NK-92 (cell line): ENCODE results near the gene MARCHF10.

Experiments used
- DNase-seq: peaks from one replicate; lab custom pipeline; 2025; ENCODE audit not compliant: unreplicated experiment; lab: John Stamatoyannopoulos, UW

MARCHF10 gene

GRCh38 chr17:62755141-62755851 lies 52.8 kb downstream of the MARCHF10 start:
- DNase-seq = no peak

GRCh38 chr17:62754631-62755030 lies 53.5 kb downstream of the MARCHF10 start:
- DNase-seq = no peak

- DNase-seq = no peak
Measured at GRCh38 chr17:62753562-62753961, 54.6 kb downstream of the MARCHF10 start.

- no peak for DNase-seq
Measured at GRCh38 chr17:62751060-62751691, 56.9 kb downstream of the MARCHF10 start.

DNA sequence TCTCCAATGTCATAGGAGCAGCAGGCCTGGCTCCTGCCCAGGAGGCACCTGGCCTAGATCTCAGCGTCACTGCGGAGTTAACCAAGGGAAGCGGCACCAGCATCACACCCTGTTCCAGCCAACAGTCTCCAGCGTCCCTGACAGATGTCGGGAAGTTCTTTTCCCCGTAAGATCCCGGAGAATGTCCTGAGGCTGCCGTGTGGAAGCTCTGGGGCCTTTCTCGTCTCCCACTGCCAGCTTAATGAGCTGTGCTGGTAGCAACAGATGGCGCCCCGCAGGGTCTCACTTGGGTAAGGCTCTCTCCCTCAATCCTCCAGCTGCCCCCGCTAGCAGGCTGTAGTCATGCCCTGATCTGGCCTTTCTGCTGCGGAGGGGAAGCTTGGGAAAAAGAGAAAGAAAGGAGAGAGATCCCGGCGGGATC lies 57.5 kb downstream of the MARCHF10 start:
- no peak for DNase-seq

DNA sequence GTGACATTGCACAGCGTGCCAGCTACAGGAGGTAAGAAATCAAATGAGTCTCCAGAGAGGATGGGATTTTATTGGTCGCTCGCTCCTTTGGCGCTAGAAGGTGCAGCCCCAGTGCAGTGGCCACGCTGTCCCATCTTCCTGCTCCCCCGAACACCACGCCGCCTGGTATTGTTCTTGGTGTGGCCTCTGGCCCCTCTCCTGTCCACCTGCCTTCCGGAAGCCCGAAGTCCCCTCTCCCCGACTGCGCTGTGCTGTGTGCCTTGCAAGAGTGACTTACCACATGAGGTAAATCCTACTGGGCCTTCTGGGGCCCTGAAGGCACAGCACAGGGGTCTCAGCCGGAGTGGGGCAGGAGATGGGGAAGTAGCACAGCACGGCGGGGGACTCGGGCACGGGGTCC lies 58.2 kb downstream of the MARCHF10 start:
- DNase-seq = no peak

DNA sequence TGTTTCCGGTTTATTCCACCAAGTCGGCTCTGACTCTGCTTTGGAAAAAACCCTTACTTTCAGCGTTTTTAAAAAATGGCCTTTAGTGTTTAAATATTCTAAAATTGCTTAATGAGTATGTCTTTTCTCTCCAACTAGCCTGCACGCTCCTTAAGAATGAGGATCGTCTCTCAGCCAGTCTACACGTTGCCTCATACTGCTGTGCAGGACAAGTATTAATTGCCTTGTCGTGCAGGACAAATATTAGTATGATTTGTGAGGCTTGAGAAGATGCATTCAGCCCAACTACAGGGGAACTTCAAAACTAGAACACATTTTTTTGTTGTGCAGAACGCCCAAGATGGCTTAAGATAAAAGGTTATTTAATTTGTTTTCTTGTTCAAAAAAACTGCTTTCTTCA lies 61.2 kb downstream of the MARCHF10 start:
- DNase-seq = no peak

DNA sequence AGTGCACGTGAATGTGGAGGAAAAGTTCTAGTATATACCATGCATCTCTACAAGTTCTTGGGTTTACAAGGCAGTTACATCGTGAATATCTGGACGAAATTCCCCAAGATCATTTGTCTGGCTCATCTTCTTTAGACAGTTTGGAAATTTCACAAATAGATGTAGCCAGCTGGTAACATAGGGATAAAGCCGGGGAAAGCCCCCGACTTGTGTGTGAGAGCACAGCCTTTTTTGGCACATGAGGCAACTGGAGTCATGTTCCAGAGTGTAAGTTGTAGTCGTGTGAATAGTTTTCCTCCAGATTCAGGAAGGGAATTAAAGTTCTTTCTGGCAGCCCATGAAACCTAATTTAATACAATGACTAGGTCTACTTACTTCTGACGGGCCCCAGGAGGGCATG lies 62.3 kb downstream of the MARCHF10 start:
- no peak for DNase-seq

GRCh38 chr17:62744259-62744658 lies 63.9 kb downstream of the MARCHF10 start:
- no peak for DNase-seq

DNA sequence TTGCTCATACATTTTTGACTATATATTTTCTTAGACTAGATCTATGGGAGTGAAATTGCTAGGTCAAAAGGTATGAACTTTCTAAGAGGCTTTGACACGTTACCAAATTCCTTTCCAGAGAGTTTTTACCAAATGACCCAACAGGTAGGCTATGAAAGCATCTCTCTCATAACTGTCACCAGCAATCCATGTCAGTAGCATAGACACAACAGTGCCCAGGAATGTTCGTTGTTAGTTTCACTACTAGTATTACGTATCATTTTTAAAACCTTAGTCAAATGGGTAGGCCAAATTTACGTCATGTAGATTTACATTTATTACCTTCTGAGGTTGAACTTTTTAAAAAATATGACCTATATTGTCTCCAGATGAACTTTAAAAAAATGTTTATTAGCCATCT lies 66.8 kb downstream of the MARCHF10 start:
- DNase-seq = no peak

- DNase-seq = no peak
Measured at GRCh38 chr17:62739645-62740388, 68.3 kb downstream of the MARCHF10 start.

DNA sequence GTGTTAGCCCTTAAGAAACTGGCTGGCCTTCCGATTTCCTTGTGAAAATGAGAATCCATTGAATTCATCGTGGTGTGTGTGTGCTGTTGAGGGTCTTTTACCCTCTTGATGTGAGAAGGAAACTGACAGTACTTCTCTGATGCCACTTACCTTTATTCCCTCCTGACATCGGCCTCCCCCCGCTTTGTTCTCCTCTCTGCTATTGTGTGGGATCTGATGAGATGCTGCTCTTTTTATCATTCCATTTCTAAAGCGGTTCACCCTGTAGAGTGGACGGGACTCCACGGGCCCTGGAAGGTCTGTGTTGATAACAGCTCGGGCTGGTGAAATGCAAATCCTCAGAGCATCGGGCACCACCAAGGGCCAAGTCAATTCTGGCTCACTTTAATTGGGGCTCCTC lies 69.8 kb downstream of the MARCHF10 start:
- DNase-seq = no peak

DNA sequence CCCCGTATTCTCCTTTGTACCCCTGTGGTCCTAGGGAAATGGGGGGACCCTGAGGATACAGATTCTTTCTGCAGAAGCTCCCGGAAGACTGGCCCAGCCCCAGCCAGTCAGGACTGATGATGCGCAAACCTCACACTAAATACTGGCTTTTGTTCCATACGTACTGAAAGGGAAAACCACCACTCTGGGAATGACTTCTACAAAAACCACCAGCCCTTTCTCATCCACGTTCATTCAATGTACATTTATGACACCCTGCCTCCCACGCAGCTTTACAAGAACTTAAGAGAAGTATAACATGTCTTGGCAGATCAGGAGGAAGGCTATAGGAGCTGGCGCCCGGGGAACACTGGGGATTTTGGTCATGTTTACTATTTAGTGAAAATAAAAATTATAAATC lies 70.6 kb downstream of the MARCHF10 start:
- no peak for DNase-seq

DNA sequence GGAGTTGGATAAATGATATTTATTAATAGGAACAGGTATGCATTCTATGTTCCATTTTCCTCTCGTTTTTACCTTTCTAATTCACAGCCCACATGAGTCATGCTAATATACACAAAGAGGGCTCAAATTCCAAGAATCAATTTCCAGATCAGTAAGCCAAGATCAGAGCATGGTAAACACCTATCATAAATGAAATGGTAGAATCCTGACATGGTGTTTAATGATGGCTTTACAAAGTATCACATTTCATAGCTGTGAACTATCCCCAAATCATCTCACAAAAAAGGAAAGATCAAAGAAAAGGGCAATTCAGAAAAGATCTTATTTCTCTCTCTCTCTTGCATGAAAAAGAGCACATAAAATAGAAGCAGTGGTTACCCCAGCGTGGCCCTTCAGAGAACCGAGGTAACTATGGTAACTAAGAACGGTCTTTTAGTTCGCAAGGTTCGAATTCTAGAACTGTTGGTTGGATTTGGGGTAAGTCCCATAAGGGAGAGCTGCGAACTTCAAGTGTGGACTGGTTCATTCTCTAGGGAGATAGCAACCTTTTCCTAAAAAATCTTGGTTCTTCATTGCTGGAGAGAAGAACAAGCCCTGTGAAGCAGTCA lies 73.0 kb downstream of the MARCHF10 start:
- DNase-seq = no peak

GRCh38 chr17:62732125-62732524 lies 76.0 kb downstream of the MARCHF10 start:
- DNase-seq = no peak

DNA sequence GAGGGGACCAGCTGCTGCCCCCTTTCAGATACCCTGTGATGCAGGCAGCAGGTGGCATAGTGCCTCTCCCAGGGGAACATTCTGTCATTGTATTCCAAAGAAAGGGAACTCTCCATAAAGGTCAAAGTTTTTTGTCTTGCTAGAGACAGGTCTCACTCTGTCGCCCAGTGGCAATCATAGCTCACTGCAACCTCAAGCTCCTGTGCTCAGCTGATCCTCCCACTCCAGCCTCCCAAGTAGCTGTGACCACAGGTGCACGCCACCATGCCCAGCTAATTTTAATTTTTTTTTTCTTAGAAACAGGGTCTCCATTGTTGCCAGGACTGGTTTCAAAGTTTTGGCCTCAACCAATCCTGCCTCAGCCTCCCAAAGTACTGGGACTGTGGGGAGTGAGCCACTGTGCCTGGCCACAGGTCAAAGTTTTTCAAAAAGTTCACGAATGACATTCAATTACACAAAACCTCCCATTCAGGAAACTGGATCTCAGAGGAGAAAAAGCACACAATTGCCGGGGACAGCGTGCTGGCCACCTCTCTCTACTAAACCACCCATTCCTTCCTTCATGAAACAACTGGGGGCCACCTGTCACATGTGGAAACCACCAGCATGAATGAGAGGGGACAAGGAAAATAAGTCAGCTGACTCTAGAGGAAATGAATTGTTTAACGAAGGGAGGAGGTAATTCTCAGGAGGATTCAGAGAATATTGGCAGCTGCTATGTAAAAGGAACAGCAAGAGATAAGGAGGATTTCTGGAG lies 80.0 kb downstream of the MARCHF10 start:
- no peak for DNase-seq

- DNase-seq = no peak
Measured at GRCh38 chr17:62725791-62726249, 82.3 kb downstream of the MARCHF10 start.

DNA sequence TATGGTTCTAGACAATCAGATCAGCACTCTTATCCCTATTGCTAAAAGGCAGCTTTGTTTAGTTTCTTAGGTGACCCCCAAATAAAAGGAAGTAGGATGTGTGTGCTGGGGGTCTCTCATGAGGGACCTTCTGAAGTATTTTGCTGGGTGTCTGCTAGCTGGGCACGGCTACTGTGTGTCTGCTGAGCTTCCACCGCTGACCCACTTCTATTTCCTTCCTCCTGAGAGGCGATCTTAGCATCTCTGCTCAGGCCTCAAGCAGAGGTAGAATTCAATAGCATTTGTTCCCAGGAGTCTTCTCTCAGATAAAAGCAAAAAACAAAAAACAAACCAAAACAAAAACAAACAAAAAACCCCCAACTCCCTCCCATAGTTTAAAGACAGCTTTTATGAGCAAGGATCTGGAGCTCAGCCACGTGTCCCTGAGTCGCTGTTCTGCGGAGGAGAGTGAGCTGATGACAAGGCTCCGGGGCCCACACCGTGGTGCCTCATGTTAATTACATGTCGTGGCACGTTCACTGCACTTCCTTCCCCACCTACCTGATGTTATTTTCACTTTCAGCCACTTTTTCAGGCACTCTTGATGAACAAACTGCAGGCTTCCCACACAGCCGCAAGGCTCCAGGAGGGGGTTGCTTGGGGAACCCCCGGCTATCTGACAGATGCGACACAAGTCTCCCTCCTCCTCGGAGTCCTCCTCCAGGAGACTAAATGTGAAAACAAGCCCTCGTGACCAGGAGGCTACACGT lies 83.5 kb downstream of the MARCHF10 start:
- no peak for DNase-seq

GRCh38 chr17:62723842-62724241 lies 84.3 kb downstream of the MARCHF10 start:
- no peak for DNase-seq

- DNase-seq = no peak
Measured at GRCh38 chr17:62722625-62723024, 85.5 kb downstream of the MARCHF10 start.
